ENCODE data around the gene ACKR4.

The ACKR4 gene

GRCh38 chr3:132643366-132643765 lies 46.3 kb downstream of the ACKR4 start:
- DNase-seq, result no peak

GRCh38 chr3:132645058-132645457 lies 48.0 kb downstream of the ACKR4 start:
- no peak for DNase-seq

- no peak for DNase-seq
Observed at GRCh38 chr3:132650153-132650552, 53.1 kb downstream of the ACKR4 start.
